ENCODE results near the gene CHD1.
A peak's percentile ranks its signal among the peaks of the same experiment; 100 is the strongest.

Gene CHD1

DNA sequence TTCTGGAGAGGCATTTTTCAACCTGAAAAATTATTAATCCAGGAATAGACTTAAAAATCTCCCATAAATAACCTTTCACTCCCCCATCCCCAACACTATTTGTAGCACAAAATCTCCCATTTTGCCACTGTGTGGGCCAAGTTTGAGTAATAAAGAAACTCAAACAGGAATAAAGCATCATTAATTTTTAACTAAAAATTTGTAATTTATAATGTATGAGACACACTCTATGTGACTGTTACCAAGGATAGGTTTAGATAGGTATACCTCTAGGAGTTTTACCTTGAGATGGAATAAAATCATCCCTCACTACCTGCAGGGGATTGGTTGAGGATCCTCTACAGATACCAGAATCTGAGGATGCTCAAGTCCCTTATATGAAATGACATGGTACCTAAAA, 30.1 kb downstream of the CHD1 start:
- FAIRE-seq, result no peak

DNA sequence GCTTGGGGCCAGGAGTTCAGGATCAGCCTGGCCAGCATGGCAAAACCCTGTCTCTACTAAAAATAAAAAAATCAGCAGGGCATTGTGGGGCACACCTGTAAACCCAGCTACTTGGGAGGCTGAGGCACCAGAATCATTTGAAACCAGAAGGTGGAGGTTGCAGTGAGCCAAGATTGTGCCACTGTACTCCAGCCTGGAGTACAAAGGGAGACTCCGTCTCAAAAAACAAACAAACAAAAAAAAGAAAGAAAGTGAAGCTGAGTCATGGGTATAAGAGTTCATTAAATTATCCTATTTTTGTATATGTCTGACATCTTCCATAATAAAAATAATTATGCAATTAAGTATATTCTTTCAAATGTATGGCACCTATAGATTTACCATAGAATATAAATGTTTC, 37.2 kb downstream of the CHD1 start:
- no peak for FAIRE-seq

DNA sequence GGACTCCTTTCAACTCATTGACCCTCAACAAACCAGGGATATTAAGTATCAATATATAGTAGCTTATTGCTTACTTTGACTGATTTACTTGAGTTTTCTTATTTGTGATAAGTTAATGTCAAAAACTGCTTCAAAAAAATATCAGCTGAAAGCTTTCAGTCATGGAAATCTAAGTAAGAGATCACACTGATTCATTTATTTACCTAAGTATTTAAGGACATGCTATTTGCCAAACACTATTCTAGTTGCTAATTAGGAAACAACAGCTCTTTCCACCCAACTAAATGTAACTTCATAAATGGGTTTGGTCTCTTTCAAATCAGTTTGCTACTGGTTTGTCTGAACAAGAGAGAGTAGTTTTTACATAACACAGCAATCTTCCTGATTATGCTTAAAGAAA, 48.2 kb downstream of the CHD1 start:
- no peak for FAIRE-seq

DNA sequence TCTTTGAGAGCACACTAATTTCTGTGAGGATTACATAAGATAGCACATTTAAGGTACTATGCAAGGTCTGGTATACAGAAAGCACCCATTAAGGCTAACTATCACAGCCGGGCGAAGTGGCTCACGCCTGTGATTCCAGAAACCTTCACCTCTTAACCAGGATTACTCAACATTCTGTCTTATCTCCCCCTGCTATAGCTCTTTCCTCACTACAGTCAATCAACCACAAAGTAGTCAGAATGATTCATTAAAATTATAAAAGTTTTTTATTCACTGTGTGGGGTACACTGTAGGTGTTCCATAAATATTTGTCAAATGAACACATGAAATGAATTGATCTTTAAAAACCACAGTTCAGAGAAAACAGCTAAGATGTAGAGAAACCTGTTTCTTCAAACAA, 48.7 kb downstream of the CHD1 start:
- no peak for FAIRE-seq

DNA sequence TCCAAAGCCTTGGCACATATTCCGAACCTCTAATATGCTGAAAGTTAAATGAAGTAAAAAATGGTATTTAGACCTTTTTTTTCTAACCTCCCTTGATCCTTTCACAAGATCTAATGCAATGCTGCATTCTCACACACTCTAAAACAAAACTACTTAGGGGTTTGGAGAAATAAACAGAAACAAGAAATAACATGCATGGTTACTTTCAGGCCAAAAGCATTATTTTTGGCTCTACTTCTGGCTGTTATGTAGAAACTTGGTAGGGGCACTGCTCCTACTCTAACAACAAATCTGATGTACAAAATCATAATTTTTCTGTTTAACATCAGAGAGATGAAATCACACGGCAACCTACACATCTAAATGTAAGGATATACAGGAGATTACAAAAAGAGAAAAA, 51.2 kb downstream of the CHD1 start:
- no peak for FAIRE-seq

DNA sequence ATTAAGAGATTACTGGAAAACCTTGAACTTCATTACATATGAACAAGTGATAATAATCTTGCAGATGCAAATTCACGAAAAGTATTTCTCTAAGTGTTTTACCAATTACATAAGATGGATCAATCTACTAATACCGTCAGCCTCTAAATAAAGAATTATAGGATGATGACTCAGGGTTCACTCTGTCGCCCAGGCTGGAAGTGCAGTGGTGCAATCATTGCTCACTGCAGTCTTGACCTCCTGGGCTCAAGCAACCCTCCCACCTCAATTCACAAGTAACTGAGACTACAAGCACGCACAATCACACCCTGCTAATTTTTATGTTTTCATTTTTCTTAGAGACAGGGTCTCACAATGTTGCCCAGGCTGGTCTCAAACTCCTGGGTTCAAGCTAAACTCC, 56.1 kb downstream of the CHD1 start:
- FAIRE-seq, result no peak

DNA sequence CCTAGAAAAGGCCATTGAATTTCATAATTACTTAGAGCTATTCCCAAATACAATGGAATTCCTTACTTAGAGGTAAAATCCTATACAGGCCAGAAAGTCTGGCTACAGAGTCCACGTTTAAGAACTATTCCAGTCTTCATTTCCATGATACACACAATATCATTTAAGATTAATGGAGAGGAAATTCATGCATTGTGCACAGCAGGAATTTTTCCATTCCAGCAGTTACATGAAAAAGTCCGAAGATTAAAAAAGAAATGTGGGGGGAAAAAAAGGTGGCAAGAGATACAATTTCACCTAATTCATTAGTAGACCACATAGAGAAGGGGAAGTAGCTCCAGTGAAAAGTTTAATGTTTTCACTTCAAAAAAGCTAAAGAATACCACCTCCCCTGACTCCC, 63.1 kb downstream of the CHD1 start:
- FAIRE-seq, result no peak

DNA sequence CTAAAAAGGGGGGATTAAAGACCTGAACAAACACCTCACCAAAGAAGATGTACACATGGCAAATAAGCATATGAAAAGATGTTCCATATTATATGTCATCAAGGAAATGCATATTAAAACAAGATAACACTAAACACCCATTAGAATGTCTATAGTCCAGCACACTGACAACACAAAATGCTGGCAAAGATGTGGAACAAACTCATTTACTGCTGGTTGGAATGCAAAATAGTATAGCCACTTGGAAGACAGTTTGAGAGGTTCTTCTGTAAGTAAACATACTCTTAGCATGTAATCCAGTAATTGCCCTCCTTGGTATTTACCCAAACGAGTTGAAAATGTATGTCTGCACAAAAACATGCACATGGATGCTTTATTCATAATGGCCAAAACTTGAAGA, 81.8 kb downstream of the CHD1 start:
- FAIRE-seq, result no peak

DNA sequence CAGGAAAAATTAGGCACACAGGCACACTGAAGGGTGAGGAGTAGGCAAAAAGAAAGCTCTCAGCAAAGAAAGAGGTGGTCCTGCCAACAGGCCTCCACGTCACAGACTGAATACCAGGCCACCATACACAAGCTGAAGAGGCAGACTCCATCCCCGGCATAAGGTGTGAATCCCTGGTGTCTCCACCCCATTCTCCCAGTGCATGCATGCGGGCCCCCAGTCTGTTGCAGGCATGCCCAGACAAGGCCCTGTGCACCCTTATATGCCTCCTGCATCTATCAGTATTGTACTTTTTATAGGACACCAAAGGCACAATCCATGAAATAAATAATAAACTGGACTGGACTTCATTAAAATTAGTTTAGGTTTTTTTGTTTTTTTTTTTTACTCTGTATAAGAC, 82.3 kb downstream of the CHD1 start:
- FAIRE-seq, result no peak

DNA sequence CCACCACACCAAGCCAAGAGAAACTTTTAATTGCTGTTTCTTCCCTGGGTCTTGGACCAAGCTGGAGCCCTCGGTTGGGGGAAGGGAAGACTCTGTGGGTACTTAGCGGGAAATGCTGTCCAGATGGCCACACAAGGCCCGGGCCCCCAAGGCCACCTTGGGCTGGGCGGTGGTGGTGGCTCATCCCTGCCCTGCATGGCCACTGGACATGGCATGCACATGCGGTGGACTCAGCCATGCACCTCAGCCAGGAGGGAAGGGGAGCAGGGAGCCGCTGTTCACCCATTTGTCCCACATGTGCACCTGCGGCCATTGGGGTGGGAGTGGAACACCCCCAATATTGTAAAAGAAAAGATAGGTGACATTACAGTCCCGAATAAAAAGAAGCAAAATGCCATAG, 82.9 kb downstream of the CHD1 start:
- FAIRE-seq, result no peak

DNA sequence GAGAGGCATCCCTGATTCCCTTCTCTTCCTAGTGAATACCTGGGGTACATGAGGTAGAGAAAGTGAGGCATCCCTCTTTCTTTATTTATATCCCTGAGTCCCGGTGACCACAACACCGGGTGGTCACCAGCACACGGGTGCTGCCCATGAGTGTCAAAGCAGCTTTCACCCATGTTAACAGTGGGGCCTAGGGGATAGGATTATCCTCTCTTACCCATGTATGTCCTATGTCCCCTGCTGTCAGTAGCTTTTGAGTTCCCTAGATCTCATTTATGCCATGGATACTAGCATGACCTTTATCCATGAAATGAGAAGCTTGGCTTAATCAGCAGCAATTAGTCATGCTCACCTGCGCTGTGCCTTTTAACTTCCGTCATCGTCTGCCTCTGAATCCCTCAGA, 83.9 kb downstream of the CHD1 start:
- no peak for FAIRE-seq

DNA sequence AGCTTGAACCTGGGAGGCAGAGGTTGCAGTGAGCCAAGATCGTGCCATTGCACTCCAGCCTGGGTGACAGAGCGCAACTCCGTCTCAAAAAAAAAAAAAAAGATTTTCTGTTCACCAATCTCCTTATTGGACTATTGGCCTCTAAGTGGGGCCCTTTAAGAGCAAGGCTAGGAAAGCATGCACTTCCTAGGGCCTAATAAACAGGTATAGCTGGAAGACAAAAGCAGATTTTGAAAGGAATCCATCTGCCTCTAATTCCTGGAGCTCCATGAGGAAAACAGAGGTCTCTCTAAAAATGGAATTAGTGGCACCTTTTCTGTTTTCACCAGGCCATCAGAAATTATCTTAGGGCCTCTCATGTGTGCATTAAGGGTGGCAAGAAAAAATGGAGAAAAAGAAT, 85.3 kb downstream of the CHD1 start:
- FAIRE-seq, result no peak

DNA sequence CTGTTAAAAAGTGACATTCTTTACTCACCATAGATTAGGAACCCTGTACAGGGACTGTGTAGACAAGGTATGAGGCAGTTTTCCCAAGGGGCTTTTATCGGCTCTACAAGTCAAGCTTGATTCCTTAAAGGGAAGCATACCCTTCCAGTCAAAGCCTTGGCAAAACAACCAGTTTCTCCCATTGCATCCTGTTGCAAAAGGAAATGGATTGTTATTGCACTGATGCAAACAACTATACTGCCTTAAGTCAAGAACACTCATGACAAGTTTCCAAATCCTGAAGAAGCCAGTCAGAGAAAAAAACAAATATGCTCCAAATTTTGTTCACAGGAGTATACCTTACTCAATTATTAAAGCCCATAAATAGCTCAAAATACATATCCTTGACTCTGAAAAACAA, 87.9 kb downstream of the CHD1 start:
- FAIRE-seq, result no peak

DNA sequence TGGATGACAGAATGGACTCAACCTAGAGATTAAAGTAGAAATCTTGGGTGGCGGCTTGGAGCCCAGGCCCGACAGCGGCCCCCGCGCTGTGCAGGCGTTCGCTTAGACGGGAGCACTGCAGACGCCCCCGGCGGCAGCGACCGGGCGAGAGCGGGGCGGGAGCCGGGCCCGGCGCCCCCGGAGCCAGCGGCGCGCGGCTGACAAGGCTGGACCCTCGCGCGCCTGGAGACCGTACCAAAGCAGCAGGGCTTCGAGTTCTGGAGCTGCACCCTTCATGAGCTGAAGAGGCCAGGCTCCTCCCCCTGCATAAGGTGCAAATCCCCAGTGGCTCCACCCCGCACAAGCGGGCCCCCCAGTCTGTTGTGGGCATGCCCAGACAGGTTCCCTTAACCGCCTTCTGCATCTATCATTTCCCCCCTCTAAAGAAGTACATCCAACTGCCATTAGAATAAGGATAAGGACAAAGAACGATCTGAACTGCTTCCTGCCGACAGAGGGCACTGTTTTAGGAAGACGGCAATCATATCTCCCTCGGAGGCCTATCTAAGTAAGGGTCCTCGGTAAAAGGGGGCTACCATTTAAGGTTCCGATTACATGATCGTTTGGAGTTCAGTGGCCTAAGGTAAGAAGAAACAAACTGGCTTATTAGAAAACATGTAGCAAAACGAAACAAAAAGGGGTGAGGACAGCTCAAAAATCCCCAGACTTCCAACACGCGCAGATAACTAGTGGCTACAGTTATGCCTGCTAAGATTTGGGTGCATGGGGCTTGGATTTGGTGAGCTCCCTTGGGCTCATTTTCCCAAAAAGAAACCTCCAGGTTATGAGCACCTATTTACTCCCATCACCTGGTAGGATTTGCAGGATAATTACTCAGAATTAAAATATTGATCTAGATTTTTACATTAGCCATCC, 89.1 kb downstream of the CHD1 start:
- no peak for FAIRE-seq

DNA sequence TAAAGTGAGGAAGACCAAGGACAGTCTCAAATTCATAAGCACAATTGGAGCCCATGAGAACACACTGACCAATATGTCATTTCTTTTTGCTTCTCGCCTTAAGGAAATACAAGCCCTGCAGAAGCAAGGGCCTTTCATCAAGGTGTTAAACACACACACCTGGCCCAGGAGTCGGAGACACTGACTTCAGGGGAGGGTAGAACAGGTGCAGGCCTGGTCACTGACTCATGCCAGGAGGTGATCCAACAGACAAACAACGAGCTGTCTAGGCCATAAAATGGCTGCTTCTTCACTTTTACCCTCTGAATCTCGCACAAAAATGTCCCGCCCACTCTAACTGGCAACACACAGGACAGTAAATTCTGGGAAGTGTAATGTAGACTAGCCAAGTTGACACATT, 92.6 kb downstream of the CHD1 start:
- FAIRE-seq, result no peak

DNA sequence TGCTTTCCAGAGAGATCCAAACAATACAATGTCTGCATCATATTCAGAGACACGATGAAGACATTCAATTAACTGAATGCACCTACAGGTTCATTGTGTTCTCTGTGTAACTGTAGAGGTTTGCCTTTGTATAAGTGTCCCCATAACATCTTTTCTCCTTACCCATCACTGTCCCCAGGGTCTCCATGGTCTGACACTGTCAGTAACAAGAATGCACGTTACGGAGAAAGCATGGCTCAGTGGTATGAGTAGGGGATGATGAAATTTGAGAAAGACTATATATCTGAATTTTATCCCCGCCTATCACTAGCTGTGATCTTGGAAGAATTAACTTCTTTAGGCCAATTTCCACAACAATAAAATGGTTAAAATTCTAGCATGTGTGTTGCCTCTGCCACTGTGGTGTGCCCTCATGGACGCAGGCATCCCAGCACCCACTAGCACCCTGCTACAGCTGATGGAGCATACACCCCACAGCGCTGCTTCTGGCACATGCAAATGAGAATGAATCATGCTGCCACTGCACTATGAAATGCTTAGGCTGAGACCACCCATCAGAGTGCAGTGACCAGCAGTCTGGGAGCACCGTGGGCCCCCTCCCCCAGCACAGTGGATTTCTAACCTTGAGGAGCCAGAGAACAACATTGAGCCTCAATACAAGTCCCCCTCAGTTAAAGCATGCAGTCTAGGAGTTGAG, 101.1 kb downstream of the CHD1 start:
- FAIRE-seq, result no peak

DNA sequence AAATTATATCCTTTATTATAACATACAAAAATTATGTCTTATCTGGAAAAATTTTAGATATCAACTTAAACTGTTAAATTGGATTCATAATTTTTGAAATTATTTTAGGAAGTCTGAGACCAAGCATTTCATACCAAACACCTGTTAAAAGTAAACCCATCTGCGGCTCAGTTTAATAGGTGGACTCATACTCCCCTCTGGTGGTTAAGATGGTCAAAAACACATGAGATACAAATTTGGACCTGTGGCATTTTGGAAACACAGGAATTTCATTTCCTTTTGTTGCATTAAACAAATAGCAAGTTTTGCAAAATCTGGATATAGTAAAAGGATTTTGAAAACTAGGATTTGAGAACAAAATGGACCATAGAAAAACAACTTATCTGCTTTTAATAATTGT, 101.6 kb downstream of the CHD1 start:
- FAIRE-seq, result peak; percentile 91

DNA sequence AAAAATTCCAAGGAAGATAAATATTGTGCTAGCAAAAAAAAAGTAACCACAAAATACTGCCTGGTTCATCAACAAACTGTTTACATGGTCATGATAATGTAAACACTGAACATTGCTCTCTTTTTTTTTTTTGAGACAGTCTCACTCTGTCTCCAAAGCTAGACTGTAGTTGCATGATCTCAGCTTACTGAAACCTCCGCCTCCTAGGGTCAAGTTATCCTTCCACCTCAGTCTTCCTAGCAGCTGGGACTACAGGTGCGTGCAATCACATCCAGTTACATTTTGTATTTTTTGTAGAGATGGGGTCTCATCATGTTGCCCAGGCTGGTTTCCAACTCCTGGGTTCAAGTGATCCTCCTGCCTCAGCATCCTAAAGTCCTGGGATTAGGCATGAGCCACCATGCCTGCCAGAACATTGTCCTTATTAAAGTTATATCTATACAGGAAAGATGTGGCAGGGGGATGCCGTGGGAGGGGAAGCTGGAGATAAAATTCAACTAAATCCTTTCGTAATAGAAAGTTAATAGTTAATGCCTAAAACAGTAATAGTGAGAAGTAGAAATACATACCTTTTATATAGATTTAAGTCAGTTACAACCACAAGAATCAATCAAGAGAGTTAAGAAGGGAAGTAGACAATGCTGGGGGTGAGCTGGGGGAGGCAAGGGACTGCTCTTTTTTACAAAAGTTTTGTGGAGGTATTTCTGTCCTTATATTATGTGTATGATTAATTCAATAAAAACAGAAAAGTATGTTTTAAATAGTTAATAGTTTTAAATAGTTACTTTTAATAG, 103.0 kb downstream of the CHD1 start:
- FAIRE-seq, result no peak

DNA sequence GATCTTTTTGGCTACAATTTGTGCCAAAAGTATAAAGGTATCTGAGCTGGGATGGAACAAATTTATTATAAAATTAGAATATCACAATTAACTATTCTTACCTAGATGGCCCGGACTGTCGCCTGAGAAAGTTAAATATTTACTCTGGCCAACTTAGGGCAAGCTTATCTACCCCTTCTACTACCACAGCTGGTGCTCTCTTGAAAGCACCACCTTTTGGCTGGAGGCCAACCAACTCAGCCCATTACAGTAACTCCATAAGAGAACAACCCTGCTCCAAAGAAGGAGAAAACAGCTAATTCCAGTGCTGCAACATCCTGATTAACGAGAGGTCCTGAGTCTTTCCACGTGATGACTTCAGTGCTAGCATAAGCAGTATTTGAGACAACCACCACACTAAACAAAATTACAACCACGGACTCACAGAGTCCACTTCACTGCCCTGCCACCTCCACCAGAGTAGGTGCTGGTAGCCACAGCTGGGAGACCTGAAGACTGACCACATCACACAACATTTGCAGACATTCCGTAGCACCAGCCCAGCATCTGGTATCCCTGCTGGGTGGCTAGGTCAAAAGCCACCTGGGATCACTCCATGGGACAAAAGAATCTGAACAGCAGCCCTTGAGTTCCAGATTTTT, 112.1 kb downstream of the CHD1 start:
- no peak for FAIRE-seq

DNA sequence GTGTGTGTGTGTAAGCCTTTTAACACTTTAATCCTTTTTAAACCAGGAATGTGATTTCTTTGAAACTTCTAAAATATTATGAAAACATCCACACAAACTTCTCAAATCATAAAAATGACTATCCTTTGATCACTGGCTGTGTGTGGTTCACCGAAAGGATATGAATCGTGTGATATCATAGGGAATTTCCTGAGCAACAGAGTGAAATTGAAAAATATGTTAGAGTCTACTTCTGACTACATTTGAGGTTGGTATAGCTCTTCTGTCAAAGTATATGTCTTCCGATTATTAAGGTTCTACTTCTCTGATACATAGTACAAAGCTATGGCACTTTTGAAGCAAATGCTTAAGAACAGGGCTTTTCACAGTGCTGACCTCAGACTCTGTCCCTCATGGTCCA, 115.1 kb downstream of the CHD1 start:
- FAIRE-seq, result no peak

DNA sequence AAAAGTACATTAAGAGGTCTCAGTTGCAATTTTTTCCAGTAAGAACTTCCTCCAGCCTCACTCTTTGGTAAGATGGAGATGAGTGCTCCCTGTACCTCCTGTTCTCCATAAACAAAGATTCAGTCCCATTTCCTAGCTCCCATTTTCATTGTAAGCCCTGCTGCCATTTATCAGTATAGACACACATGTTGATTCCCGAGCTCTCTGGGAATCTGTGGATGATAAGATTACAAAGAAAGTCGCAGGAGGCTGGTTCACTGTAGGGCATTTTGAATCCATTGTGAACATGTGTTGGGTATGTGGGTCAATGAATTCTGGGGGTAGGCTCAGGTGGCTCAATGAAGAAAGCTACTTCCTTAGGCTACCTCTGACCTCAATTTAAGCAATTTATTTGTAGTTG, 118.6 kb downstream of the CHD1 start:
- no peak for FAIRE-seq

DNA sequence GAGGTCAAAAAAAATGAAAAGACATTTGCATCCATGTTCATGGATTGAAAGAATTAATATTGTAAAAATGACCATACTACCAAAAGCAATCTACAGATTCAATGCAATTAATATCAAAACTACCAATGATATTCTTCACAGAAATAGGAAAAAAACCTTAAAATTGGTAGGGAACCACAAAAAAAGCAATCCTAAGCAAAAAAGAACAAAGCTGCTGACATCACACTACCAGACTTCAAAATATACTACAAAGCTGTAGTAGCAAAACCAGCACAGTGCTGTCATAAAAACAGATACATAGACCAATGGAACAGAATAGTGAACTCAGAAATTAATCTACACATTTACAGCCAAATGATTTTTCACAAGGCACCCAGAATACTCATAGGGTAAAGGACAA, 121.0 kb downstream of the CHD1 start:
- no peak for FAIRE-seq

DNA sequence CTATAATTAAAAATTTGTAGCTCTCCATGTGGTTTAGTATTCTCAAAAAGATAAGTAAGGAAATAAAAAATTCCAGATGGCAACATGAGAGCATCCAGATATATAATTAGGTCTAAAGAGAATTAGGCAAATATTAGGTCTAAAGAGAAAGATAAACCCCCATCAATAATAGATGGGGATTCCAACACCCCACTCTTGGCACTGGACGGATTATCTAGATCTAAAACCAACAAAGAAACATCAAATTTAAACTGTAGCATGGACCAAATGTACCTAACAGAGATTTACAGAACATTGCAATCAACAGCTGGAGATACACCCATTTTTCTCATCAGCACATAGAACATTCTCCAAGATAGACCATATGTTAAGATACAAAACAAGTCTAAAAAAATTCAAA, 123.7 kb downstream of the CHD1 start:
- no peak for FAIRE-seq

Data from endometrium (tissue), 2 donors.